ENCODE results near the gene HLA-DRB1.
"Not testable (repeated sequence)": the region's sequence is repeated elsewhere in the genome, so short reads cannot be mapped to it uniquely, and the experiment has no call there.

HLA-DRB1 gene

DNA sequence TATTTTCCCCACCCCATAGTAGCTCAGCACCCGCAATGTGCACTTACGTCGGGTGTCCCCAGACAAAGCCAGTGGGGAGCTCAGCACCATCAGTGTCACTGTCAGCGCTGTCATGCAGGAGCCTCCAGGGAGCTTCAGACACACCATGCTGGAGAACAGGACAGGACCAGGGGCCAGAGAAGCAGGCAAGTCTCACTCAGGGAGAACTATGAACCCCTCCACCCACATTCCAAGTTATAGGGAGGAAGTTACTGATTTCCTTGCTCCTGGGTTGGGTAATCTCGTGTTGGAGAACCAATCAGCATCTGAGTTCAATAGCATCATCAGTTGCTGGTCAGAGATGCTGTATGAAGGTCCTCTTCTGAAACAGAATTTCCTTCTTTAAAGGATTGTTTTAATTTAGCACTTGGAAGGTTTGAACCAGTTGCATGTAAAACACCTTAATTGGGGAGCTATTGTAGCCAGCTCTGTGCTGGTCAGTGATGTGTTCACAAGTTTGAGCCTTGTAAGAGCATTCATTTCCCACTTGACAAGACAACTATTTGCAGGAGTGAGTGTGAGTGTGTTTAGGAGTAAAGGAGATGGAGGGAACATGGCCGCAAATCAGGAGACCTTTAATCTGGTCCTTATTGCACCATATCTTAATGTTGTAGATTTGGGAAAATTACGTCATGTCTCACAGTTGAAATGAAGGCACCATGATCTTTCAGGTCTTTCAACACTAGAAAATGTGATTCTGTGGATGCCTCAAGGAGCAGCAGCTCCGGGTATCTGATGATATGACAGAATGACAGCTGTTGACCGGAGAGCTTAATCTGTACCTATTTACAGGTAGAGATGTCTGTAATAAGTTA lies at the start of gene HLA-DRB1:
HLA-DRB1 (minus strand) TSS at position 253 of the 854 bp plus-strand sequence; CDS start at position 147, 106 bp downstream.
- FAIRE-seq, result peak; percentile 97

DNA sequence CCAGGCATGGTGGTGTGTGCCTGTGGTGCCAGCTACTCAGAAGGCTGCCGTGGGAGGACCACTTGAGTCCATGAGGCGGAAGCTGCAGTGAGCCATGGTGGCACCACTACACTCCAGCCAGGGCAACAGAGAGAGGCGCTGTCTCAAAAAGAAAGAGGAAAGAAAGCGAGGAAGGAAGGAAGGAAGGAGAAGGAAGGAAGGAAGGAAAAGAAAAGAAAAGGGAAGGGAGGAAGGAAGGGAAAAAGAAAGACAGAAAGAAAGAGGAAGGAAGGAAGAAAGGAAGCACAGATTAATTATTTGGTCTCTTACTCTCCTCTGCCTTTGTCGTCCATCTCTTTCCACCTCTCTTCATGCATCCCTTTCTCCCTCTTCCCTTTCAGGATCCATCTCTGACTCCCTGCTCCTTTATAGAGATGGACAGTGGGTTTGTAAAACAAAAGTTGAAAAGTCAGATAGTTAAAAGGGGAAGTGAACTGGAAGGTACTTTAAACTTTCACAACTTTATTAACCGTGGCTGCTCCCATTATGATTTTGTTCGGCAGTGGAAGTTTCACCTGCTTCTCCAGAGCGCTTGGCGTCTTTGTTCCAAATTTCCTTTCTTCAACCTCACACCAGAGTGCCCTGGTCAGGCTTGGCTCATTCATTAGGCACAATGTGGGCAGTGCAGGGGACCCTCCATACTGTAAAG lies 49.0 kb upstream of the HLA-DRB1 start:
- FAIRE-seq, result no peak

DNA sequence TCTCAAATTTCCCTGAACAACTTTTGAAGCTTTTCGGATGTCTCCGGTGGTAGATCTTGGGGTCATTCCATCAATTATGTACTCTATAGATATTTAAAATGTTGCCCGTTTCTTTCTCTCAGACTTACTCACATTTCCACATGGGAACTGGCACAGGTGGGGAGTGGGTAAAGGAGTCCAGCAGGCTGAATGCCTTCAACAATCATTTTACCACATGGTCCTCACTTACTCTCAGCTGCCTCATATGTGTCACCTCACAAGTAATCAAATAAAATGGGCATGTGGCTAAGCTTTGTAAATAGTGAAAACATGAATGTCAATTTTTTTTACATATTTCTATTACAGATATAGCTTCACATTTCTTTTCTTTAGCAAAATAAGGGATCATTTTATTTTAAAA lies 48.2 kb upstream of the HLA-DRB1 start:
- FAIRE-seq, result no peak

DNA sequence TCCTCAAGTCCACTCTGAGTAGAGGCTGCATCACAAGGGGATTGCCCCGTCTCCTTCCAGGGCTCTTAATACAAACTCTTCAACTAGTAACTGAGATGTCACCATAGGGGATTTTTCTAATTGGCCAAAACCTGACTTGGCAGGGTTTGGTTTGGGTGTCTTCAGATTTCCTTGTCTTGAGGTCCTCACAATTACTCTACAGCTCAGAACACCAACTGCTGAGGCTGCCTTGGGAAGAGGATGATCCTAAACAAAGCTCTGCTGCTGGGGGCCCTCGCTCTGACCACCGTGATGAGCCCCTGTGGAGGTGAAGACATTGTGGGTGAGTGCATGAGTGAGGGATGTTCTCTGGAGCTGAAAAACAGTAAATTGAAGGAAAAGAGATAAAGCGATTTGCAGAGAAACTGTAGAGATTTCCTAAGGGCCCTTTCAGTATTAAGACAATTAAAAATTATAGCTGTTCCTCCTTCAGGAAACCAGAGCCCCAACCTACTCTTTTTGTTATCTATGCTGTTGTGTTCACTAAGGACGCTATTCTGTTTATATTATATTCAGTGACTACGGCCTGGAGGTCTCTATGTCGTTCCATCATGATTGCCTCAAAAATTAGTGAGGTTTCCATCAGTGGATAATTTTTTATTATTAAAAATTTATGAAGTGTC lies 47.7 kb upstream of the HLA-DRB1 start, which contains the start of gene HLA-DQA1:
HLA-DQA1 (plus strand) TSS at position 188 of the 662 bp plus-strand sequence; CDS start at position 241, 53 bp downstream.
- no peak for FAIRE-seq

DNA sequence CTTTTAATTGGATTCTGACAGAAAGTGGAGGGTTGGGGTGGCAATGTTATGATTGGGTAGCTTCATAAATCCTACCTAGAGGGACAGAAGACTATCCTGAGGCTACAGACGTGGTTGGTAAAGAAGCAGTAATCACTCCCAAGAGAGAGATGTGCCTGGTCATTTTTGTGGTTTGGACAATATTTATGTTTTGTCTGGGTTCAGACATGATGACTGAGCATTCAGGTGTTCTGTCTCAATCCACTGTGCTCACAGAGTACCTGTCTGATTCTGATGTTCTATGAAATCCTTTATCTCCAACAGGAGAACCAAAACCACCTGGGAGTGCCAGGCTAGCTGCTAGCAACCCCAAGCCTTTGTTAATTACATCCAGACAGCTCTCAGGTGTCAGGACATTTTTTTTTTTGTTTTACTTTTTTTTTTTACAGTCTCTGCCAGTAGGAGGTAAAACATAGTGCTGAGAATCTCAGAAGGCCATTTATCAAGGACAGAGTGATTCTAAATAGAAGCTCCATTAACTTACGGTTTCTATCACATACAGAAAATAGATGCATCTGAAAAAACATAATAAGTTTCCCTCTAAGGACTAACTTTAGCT lies 46.0 kb upstream of the HLA-DRB1 start:
- no peak for FAIRE-seq

DNA sequence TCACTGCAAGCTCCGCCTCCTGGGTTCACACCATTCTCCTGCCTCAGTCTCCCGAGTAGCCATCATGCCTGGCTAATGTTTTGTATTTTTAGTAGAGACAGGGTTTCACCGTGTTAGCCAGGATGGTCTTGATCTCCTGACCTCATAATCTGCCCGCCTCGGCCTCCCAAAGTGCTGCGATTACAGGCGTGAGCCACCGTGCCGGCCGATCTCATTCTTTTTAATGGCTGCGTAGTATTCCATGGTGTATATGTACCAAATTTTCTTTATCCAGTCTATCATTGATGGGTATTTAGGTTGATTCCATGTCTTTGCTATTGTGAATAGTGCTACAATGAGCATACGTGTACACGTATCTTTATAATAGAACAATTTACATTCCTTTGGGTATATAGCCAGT lies 40.1 kb upstream of the HLA-DRB1 start:
- FAIRE-seq, result not testable (repeated sequence)

DNA sequence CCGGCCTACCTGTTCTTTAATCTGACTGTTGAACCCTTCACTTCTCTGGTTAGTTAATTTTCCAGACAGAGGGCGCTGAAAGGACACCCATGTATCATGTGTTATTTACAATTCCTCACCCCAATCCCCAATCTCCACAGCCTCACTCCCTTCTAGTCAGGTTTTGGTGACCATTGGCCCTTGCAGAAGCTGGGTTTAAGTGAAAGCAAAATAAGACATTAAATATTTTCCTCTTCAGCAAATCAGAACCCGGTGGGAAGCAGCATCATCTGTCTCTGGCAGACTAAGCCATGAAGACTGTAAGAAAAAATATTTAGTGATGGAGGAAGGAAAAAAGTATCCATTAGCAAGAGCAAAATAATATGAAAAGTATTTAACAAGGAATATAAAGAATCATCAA lies 38.2 kb upstream of the HLA-DRB1 start:
- FAIRE-seq, result no peak

DNA sequence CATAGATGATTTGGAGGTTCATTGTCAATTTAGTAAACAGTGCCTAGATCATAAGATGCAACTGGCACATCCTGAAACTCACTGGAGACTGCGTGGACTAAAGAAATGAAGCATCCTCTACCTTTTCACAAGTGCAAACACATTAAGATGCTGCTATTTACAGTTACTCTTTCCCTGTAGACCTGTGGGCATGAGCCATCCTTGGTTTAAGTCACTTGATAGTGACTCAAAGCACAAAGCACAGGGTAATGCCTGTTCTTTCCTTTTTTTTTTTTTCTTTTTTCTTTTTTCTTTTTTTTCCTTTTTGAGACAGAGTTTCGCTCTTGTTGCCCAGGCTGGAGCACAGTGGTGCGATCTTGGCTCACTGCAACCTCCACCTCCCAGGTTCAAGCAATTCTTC lies 37.6 kb upstream of the HLA-DRB1 start:
- FAIRE-seq, result no peak

DNA sequence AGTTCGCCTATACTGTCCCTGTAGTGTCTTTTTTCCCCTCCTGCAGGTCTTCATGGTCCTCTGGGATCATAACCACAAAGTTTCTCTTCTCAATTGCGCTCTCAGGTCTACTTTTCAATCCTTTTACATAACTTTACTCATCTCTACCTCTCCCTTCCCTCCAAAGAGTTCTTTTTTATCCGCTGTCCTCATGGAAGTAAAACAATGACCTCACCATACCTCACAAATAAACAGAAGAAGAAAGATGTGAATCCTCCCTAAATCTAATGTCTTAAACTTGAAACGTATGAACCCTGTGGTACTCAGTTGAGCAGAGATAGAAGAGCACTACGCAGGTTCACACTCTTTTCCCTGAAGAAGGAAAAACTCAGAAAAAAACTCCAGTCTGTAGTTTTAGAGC lies 35.5 kb upstream of the HLA-DRB1 start:
- FAIRE-seq, result no peak

DNA sequence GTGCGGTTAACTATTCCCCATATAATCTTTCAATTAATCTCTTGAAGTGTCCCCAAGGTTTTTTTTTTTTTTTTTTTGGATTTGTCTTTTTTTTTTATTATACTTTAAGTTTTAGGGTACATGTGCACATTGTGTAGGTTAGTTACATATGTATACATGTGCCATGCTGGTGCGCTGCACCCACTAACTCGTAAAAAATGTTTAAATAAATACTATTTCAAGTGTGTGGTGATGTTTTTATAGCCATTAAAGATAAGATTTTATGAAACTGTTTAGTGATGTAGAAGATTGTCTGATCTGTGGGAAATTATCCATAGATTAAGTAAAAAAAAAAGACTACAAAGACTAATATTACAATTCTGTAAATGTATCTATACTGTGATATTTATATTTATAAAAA lies 34.9 kb upstream of the HLA-DRB1 start:
- no peak for FAIRE-seq

DNA sequence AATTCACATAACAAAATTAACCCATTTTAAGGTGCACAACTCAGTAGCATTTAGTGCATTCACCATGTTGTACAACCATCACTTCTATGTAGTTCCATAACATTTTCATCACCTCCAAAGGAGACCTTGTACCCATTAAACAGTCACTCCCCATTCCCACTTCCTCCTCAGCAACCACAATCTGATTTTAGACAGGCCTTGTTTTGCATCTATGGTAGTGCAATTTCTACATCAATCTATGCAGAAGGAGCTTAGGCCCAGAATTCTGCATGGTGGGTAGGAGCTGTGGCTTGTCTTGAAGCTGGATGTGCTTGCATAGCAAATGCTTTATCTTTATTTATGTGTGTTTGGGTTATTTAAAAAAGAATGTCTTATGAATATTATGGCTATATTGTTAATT lies 34.0 kb upstream of the HLA-DRB1 start:
- no peak for FAIRE-seq

DNA sequence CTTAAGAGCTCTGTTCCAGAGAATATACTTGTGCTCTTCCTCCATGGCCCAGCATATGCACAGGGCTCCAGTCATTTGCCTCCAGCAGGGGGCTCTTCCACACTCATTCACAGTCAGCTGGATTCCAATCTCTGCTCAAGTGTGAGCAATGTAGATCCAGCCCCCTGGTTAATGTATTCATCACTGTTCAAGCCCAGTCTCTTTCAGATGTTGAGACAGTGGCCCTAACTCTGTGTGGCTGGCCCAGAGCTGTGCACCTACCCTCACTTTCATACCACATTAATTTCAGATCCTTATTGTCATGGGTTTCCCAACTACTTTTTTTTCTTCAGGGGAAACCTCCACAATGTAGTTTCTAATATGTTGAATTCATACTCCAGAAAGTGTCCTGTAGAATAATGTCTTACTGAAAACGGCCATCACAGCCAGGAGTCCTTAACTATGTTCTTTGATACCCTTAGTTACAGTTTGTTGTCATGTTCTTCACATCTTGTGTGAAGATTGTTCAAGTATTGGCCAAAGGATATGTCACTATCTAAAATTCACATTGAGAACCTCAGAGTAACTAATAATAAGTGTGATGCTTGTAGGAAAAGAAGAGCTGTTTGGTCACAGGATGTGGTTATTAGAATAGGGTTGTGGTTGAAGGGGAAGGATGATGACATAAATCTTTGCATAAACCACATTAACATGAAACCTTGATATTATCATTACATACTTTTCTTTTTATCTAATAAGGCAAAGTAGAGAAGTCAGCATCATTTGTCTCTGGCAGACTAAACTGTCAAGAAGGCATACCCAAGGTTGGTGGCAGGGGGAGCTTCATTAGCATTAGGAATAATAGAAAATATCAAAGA lies 33.1 kb upstream of the HLA-DRB1 start:
- no peak for FAIRE-seq

DNA sequence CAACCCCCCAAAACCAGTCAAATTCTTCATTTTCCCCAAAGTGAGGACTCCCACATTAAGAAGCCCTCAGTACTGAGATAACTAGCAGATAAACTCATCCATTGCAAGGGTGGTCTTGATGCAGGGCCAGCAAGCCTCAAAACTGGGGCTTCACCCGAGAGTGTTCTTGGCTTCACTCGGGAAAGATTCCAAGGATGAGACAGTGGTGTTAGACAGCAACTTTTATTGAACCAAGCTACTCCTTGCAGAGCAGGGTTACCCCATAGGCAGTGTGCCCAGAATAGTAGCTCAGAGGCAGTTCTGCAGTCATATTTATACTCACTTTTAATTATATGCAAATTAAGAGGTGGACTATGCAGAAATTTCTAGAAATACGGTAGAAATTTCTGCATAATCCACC lies 31.7 kb upstream of the HLA-DRB1 start:
- no peak for FAIRE-seq

DNA sequence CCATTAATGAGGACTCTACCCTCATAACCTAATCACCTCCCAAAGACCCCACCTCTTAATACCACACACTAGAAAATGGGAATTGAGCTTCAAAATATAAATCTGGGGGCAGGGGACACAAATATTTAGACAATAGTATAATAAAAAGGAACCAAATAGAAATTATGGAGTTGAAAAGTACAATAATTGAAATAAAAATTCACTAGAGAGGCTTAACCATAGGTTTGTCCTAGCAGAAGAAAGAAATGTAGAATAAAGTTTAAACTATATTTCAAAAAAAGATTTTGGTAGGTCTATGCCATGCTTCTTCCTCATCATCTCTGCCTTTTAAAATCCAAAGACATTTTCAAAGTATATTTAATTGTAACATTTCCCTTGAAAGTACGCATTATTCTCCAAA lies 28.1 kb upstream of the HLA-DRB1 start:
- FAIRE-seq, result no peak

DNA sequence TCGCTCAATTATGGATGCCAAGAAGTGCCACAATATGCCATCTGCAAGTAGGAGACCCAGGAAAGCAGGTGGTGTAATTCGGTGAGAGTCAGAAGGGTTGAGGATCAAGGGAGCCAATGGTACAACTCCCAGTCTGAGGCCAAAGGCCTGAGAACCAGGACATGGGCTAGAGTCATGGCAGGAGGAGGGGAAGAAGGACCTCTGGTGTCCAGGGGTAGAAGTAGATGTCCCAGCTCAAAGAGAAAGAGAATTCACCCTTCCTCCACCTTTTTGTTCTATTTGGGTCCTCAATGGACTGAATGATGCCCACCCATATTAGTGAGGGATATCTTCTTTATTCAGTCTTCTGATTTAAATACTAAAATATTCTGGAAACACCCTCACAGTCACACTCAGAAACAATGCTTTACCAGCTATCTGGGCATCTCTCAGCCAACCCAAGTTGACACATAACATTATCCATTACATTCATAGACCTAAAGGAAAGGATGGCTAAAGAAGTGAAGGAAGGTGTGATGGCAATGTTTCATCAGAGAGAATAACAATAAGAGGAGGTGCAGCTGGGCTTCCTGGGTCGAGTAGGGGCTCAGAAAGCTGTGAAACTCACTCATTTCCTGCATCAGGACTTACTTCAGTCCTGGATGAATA lies 26.4 kb upstream of the HLA-DRB1 start:
- FAIRE-seq, result no peak

DNA sequence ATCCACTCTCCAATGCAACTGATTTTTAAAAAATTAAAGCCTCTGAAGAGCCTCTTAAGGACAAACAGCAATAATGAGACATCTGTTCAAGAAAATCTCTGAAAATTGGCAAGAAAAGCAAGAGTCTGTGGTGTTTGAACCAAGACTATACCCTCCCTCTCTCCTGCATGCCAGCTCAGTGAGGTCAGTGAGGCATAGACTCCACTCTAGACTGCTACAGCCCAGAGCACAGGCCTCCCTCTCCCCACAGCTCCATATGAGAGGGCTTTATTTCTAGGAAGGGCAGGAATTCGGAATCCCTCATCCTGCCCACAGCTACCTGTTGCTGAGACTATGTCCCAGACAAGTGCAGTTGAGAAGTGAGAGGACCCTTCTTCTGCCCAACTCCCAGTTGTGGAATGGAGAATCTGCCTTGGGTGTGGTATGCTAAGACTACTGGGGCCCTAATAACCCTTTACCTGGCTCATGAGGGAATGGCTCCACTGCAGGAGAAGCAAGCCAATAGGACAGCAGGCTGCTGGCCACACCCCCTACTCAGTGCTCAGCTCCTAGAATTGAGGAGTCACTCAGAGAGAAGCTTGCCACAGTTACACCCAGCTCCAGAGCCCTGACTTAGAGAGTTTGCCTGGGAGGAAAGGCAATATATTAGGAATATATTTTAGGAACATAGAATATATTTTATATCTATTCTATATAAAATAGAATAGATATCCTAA lies 24.9 kb upstream of the HLA-DRB1 start:
- FAIRE-seq, result no peak

DNA sequence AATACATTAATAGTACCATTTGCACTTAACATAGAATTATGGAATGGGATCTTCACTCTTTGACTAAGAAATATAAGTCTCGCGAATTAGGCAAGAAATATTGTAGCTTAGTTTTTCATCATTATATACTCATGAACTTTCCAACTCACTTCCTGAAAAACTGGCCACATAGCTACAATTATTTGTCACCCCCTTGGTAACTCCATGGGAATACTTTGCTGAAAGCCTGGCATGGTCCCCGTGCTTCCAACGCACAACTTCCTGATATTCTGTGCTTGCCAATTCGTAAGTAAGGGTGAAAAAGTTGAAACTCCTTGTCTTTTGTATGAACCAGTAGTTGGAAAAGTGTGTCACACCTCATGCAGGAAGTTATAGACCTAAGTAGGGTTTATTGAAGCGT lies 23.8 kb upstream of the HLA-DRB1 start:
- FAIRE-seq, result no peak

DNA sequence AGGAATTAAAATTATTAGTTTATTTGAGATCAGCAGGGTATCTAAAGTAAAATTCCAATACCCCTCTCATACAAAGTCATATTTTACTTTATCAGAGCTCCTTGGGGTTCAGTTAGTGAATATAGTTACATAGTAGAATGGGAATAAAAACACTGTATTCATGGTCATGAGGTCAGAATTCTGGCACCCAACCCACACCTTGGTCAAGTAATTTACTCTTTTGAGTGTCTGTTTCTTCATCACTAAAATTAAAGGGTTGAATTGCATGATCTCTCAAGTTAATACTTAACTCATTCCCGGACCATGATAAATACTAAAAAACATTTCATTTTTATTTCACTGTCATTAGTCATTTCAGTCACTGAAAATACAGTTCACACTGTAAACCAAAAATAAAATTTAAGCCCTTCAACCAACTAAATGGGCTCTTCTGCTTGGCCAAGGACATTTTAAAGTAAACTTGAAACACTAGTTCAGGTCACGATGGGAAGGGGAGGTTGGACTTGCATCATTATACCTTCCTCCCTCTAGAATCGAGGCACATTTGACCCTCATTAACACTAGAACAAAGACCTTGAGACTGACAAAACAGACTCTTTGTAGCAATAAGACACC lies 21.1 kb upstream of the HLA-DRB1 start:
- FAIRE-seq, result no peak

DNA sequence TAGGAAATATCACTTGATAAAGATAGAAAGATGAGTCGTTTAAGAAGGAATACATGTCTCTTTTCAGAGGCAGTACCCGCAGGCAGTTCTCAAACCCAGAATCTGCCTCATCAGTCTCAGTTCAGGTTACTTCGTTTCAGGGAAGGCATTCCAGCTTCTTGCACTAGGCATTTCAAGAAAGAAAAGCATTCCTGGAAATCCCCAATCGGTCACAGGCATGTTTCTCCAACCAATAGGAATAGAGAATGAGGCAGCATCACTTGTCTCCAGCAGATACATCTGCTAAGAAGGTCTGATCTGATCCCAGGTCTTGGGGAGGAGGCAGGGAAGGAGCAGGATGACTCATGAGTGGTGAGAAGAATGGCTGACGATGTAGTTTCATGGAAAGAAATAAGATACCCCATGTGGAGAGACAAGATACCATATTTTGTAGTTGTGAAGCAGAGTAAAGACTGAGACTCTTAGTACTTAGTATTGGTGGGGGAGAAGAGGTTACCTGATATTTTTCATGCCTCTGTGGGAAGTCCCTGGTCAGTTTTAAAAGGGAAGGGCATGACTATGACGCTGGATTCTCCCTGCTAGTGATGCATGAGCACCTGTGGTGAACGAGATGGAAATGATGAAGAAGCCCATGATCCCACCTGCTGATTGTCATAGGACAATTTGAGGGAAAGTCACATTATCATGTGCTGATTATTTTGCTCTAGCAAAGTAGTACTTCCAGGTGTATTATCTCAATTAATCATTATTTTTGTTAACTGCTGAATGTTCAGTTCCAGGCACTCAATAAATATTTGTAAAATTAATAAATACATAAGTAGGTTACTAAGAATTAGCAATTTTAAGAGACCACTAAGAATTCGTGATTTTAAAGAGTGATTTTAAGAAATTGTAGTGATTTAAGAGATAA lies 20.3 kb upstream of the HLA-DRB1 start:
- peak; percentile 27 for FAIRE-seq

DNA sequence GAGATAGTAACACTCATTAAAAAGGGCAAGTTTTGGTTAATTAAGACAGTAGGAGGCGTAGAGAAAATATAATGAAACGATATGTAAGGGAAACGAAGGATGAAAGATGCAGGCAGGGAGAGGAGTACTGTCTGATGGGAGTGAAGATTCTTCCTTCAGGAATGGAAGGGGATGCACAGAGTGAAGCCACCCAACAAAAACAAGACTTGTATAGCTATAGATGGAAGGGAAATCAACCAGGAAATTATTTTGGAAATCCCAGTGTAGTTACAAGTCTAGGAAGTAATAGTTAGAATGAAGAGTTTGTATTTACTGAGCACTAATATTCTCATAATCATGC lies 19.7 kb upstream of the HLA-DRB1 start:
- no peak for FAIRE-seq

Measured in islet of Langerhans (tissue), 1 donor.